ENCODE data around the gene GTPBP2. TPM values are rescaled to one million over a fixed set of nuclear protein-coding genes. Genes with fewer than 3 reads are reported as not detected.
A peak's percentile ranks its signal among the peaks of the same experiment; 100 is the strongest.

The GTPBP2 gene
- total and polyA plus RNA-seq, 2 of the 8 experiments (the other 6 are each of a cell fraction or from before 2014, with no cell fraction given), result 58.3 to 86.1 TPM

DNA sequence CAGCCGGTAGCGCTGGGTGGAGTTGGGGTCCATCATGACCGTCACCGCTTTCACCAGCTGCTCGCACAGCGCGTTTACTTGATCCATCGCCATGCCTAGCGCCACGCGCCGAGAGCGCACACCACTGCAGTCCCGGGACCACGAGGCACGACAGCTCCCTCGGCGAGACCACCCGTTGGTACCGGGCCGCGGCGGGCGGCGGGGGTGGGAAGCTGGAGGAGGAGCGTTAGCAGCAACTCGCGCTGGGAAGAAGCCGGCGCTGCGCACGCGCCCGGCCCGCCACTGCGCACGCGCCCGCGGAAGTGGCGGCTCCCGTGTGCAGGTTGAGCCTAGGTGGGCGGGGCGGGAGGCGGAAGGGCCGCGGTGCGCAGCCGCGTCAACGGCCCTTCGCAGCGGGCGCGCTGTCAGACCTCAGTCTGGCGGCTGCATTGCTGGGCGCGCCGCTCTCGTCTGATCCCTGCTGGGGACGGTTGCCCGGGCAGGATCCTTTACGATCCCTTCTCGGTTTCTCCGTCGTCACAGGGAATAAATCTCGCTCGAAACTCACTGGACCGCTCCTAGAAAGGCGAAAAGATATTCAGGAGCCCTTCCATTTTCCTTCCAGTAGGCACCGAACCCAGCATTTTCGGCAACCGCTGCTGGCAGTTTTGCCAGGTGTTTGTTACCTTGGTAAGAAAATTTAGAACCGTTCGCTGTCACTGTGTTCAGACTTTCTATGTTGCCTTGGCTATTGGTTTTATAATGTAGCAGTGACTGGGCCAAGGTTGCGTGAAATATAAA is 53.1 kb downstream of the GTPBP2 start, which contains the start of the genes POLH and XPO5:
Gene POLH, plus strand, starts transcription at position 414 of the 780 bp plus-strand sequence. CDS start 6,135 bp downstream, outside the sequence.
Gene XPO5, minus strand, starts transcription at position 267 of the 780 bp plus-strand sequence. Its CDS starts 174 bp downstream, at position 93.
- Histone ChIP-seq H3K23me2 (ENCODE audit: low read depth, low read length) (peaks cover 3% of the 10 kb centered on the region; the same call in 1 of the 2 replicates), H3K36me3 (ENCODE audit: control insufficient read depth in 2 of 4, insufficient read depth in 4 of 4, low read length in 3 of 4) (peaks cover 3 to 24% (median 20%) of the 10 kb centered on the region in 4 experiments), H3K14ac (ENCODE audit: insufficient read length) (no peak within 1 kb of the TSS), H2BK15ac (ENCODE audit: low read length) (peak within 1 kb of the TSS; percentile 99; the same call in 1 of the 2 replicates), H3K79me2 (ENCODE audit: control insufficient read depth in 1 of 2, insufficient read depth in 2 of 2, low read length in 2 of 2) (peaks cover 5 to 65% of the 10 kb centered on the region in 2 experiments), H2AK5ac (ENCODE audit: low read depth, low read length) (no peak within 1 kb of the TSS), H3K79me1 (ENCODE audit: low read depth, low read length) (peaks cover 5% of the 10 kb centered on the region), H3K23ac (ENCODE audit: insufficient read length) (no peak within 1 kb of the TSS), H4K5ac (ENCODE audit: insufficient read length, low read depth, low read length) (peak within 1 kb of the TSS; percentile 90), H3K18ac (ENCODE audit: extremely low read depth, low read length) (peak within 1 kb of the TSS; percentile 98), H3K56ac (replicated peaks; ENCODE audit: insufficient read length, low read depth, low read length) (peak within 1 kb of the TSS; percentile 84), H3K4me2 (ENCODE audit: insufficient read depth in 1 of 2, low read depth in 2 of 2, low read length in 2 of 2) (peak within 1 kb of the TSS; percentile 76 to 93), H2BK12ac (ENCODE audit: low read depth, low read length) (peak within 1 kb of the TSS; percentile 89; the same call in 1 of the 2 replicates), H2BK120ac (replicated peaks; ENCODE audit: low read depth, low read length) (peak within 1 kb of the TSS; percentile 82), H2AFZ (ENCODE audit: low read length) (peak within 1 kb of the TSS; percentile 98; the same call in 1 of the 2 replicates), H3K4ac (replicated peaks; ENCODE audit: insufficient read length, low read depth, low read length) (peak within 1 kb of the TSS; percentile 72), H4K20me1 (replicated peaks in 1 of 2; ENCODE audit: control insufficient read depth in 1 of 2, insufficient read depth in 2 of 2, low read length in 2 of 2) (peaks cover 2 to 3% of the 10 kb centered on the region in 2 experiments), H3K4me3 (ENCODE audit: extremely low read depth in 1 of 4, insufficient read depth in 2 of 4, low read depth in 3 of 4, low read length in 4 of 4) (peak within 1 kb of the TSS; percentile 76 to 96 (median 82)), H3K4me1 (replicated peaks in 1 of 4; ENCODE audit: control insufficient read depth in 3 of 4, insufficient read depth in 4 of 4, low read length in 3 of 4) (peaks cover 0 to 3% (median 0%) of the 10 kb centered on the region in 4 experiments; a peak in 2 of 7 replicates), H4K91ac (replicated peaks; ENCODE audit: insufficient read length, low read length) (peak within 1 kb of the TSS; percentile 95), H4K8ac (ENCODE audit: extremely low read depth, insufficient read depth, low read length) (peak within 1 kb of the TSS; percentile 81), H2BK5ac (ENCODE audit: low read depth, low read length) (peak within 1 kb of the TSS; percentile 93), H3K27ac (ENCODE audit: low read depth, low read length) (peak within 1 kb of the TSS; percentile 23; the same call in 1 of the 2 replicates), H3K27me3 (replicated peaks in 1 of 4; ENCODE audit: control insufficient read depth in 3 of 4, extremely low read depth in 1 of 4, insufficient read depth in 3 of 4, low read length in 3 of 4) (no peaks in the 10 kb centered on the region), H3K9me3 (ENCODE audit: insufficient read depth in 2 of 2, low read depth in 1 of 2, low read length in 1 of 2) (no peaks in the 10 kb centered on the region), H3K9ac (replicated peaks in 1 of 4; ENCODE audit: extremely low read depth in 1 of 4, low read depth in 3 of 4, low read length in 3 of 4) (peak within 1 kb of the TSS; percentile 50 to 81 (median 66)), H2BK20ac (ENCODE audit: low read length) (no peak within 1 kb of the TSS)
- ChIA-PET CTCF (ENCODE audit: partially characterized antibody) (interaction anchor here (1.1 to 1.7 kb wide), 2 partner anchors 9 to 46 kb away, joined by 4 read pairs; no protein-coding TSS in a partner anchor), POLR2A (ENCODE audit: partially characterized antibody) (interaction anchor here (0.8 to 4.0 kb wide), 13 partner anchors 12 to 149 kb away, joined by 3 to 16 read pairs (median 3); partner anchors contain the start of genes ABCC10, GTPBP2 and LRRC73)
- FAIRE-seq, result no peak
- DNase-seq (ENCODE audit: low read depth in 1 of 2, low spot score in 2 of 2), result peak; percentile 68 to 93
- WGBS, 2 experiments (ENCODE audit: extremely low coverage in 1 of 2, insufficient coverage in 1 of 2, insufficient read length in 1 of 2, insufficient replicate concordance in 2 of 2, low coverage in 1 of 2, low lambda C conversion rate in 2 of 2, missing lambda C conversion rate in 1 of 2), result 2% methylated on average over 51 of the region's 76 CpGs; no CpG with 5 or more reads in 1 of the 2 experiments
- TF ChIP-seq CREB1 (IDR thresholded peaks at IDR 0.05) (peak; percentile 69), TBP (IDR thresholded peaks at IDR 0.05; ENCODE audit: low read depth, low read length) (peak; percentile 49; the same call in 1 of the 2 replicates), MAFK (IDR thresholded peaks at IDR 0.05; ENCODE audit: low read depth, low read length) (no peak), CHD2 (IDR thresholded peaks at IDR 0.05; ENCODE audit: low read length) (no peak), KDM1A (IDR thresholded peaks at IDR 0.05; ENCODE audit: borderline replicate concordance, low read length) (no peak), SUZ12 (IDR thresholded peaks at IDR 0.05; ENCODE audit: low read length) (no peak)
- TF ChIP-seq, protein P1, sequence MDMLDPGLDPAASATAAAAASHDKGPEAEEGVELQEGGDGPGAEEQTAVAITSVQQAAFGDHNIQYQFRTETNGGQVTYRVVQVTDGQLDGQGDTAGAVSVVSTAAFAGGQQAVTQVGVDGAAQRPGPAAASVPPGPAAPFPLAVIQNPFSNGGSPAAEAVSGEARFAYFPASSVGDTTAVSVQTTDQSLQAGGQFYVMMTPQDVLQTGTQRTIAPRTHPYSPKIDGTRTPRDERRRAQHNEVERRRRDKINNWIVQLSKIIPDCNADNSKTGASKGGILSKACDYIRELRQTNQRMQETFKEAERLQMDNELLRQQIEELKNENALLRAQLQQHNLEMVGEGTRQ (IDR thresholded peaks at IDR 0.05; ENCODE audit: low read length), result no peak
- TF ChIP-seq, protein P2, sequence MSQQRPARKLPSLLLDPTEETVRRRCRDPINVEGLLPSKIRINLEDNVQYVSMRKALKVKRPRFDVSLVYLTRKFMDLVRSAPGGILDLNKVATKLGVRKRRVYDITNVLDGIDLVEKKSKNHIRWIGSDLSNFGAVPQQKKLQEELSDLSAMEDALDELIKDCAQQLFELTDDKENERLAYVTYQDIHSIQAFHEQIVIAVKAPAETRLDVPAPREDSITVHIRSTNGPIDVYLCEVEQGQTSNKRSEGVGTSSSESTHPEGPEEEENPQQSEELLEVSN (IDR thresholded peaks at IDR 0.05), result 0 out of 2 replicates have a peak, but pooled peaks have one; percentile 15
- TF ChIP-seq, protein P3, sequence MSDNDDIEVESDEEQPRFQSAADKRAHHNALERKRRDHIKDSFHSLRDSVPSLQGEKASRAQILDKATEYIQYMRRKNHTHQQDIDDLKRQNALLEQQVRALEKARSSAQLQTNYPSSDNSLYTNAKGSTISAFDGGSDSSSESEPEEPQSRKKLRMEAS (IDR thresholded peaks at IDR 0.05), result peak; percentile 92
